IMR-90 (cell line): ENCODE data around the gene DICER1. TPM values are rescaled to one million over a fixed set of nuclear protein-coding genes. Genes with fewer than 3 reads are reported as not detected.

Source experiments
- ATAC-seq: fragments of 200-7000 bp; cut with Tn5 transposase; 2 replicates; pipeline ENCODE4 v1.9.1; 2020; ENCODE audit warnings: low read depth, mild to moderate bottlenecking, moderate library complexity
- BruUV-seq: library from RNA; stranded (reverse); fragments of 400-500 nt; replicated peaks from 2 replicates; lab custom pipeline; 2021; lab: Mats Ljungman, UMichigan
- CTCF ChIA-PET: fragments of 300-600 bp; formaldehyde crosslinking; extraction: SDS; loops from one replicate; lab custom pipeline; 2021; ENCODE audit warnings: antibody characterized with exemption; lab: Yijun Ruan, JAX
- POLR2A ChIA-PET: fragments of 300-600 bp; sonication (Branson Sonifier 250); formaldehyde crosslinking; loops from one replicate; lab custom pipeline; 2022; ENCODE audit warnings: antibody characterized with exemption; ENCODE audit not compliant: unreplicated experiment; lab: Charles Lee
- DNase-seq: peaks from one replicate; pipeline ENCODE4 v3.0.0; 2013
- H2AFZ ChIP-seq: replicated peaks from 2 replicates; pipeline ENCODE3; 2013; ENCODE audit warnings: low read length, mild to moderate bottlenecking; ENCODE audit not compliant: poor library complexity
- H2AK5ac ChIP-seq: 2 replicates; pipeline ENCODE4 v1.6.1; 2013; ENCODE audit warnings: low read depth, low read length, inconsistent platforms
- H2AK9ac ChIP-seq: replicated peaks from 2 replicates; pipeline ENCODE3; 2013; ENCODE audit warnings: mild to moderate bottlenecking, low read depth, low read length, moderate library complexity; ENCODE audit not compliant: poor library complexity
- H2BK120ac ChIP-seq: 2 replicates; pipeline ENCODE4 v1.6.1; 2013; ENCODE audit warnings: low read depth, low read length, inconsistent platforms
- H2BK15ac ChIP-seq: 3 replicates; pipeline ENCODE4 v1.6.1; 2013; ENCODE audit warnings: low read depth, low read length, inconsistent platforms
- H2BK20ac ChIP-seq: 2 replicates; pipeline ENCODE4 v1.6.1; 2013; ENCODE audit warnings: low read depth, mild to moderate bottlenecking, inconsistent platforms, low read length, moderate library complexity
- H2BK5ac ChIP-seq: 2 replicates; pipeline ENCODE4 v1.6.1; 2013; ENCODE audit warnings: mild to moderate bottlenecking, low read depth, low read length, inconsistent platforms; ENCODE audit not compliant: poor library complexity, severe bottlenecking
- H3K14ac ChIP-seq: replicated peaks from 2 replicates; pipeline ENCODE4 v1.6.1; 2013; ENCODE audit warnings: low read depth, low read length, inconsistent platforms
- H3K18ac ChIP-seq: 2 replicates; pipeline ENCODE4 v1.6.1; 2013; ENCODE audit warnings: low read depth, low read length, control low read depth
- H3K23ac ChIP-seq: 2 replicates; pipeline ENCODE4 v1.6.1; 2013; ENCODE audit warnings: low read depth, low read length, inconsistent platforms
- H3K27ac ChIP-seq: 2 replicates; pipeline ENCODE4 v1.5.1; 2013; ENCODE audit warnings: mild to moderate bottlenecking, control low read depth, low read length; ENCODE audit not compliant: insufficient read depth
- H3K27me3 ChIP-seq: 2 replicates; pipeline ENCODE4 v1.6.1; 2013; ENCODE audit warnings: low read length; ENCODE audit not compliant: control insufficient read depth, insufficient read depth
- H3K36me3 ChIP-seq: 2 replicates; pipeline ENCODE4 v1.6.1; 2013; ENCODE audit warnings: low read length, mixed read lengths; ENCODE audit not compliant: control insufficient read depth, insufficient read depth
- H3K4ac ChIP-seq: 2 replicates; pipeline ENCODE4 v1.6.1; 2013; ENCODE audit warnings: low read depth, low read length, inconsistent platforms
- H3K4me1 ChIP-seq: 2 replicates; pipeline ENCODE4 v1.6.1; 2013; ENCODE audit warnings: low read length, mixed read lengths; ENCODE audit not compliant: control insufficient read depth, insufficient read depth
- H3K4me2 ChIP-seq: 2 replicates; pipeline ENCODE4 v1.6.1; 2013; ENCODE audit warnings: low read depth, mild to moderate bottlenecking, control low read depth, low read length, moderate library complexity
- H3K4me3 ChIP-seq: 2 replicates; pipeline ENCODE4 v1.5.1; 2013; ENCODE audit warnings: low read depth, mild to moderate bottlenecking, control low read depth, low read length, moderate library complexity; ENCODE audit not compliant: insufficient read depth
- H3K56ac ChIP-seq: 2 replicates; pipeline ENCODE4 v1.6.1; 2013; ENCODE audit warnings: low read length, inconsistent platforms; ENCODE audit not compliant: insufficient read depth; ENCODE audit errors: extremely low read depth
- H3K79me1 ChIP-seq, 2 experiments: 2 replicates each; pipeline ENCODE4 v1.6.1; 2013; ENCODE audit warnings: low read length in 2 of 2, inconsistent platforms in 1 of 2, low read depth in 1 of 2
- H3K9ac ChIP-seq: 2 replicates; pipeline ENCODE4 v1.6.1; 2013; ENCODE audit warnings: low read depth, low read length, control low read depth
- H3K9me1 ChIP-seq: 2 replicates; pipeline ENCODE4 v1.6.1; 2013; ENCODE audit warnings: low read length, inconsistent platforms; ENCODE audit not compliant: insufficient read depth
- H3K9me3 ChIP-seq: 2 replicates; pipeline ENCODE4 v1.6.1; 2013; ENCODE audit warnings: low read length; ENCODE audit not compliant: control insufficient read depth, insufficient read depth
- H4K20me1 ChIP-seq: 2 replicates; pipeline ENCODE4 v1.6.1; 2013; ENCODE audit warnings: low read length, inconsistent platforms; ENCODE audit not compliant: insufficient read depth
- H4K5ac ChIP-seq: 2 replicates; pipeline ENCODE4 v1.6.1; 2013; ENCODE audit warnings: mild to moderate bottlenecking, low read depth, low read length, control low read depth
- H4K8ac ChIP-seq, 2 experiments: 2 replicates each; pipeline ENCODE4 v1.6.1; 2013; ENCODE audit warnings: low read depth in 2 of 2, low read length in 2 of 2, control low read depth in 1 of 2, inconsistent platforms in 1 of 2
- H4K91ac ChIP-seq: 2 replicates; pipeline ENCODE4 v1.6.1; 2013; ENCODE audit warnings: low read depth, low read length, inconsistent platforms; ENCODE audit not compliant: insufficient read depth
- CEBPB ChIP-seq: IDR thresholded peaks from 2 replicates; pipeline ENCODE4 v1.6.1; 2012; ENCODE audit warnings: low read depth, low read length, improper control_type of control experiment
- MAZ ChIP-seq: IDR thresholded peaks from 2 replicates; pipeline ENCODE4 v1.6.1; 2012; ENCODE audit warnings: low read depth, mild to moderate bottlenecking, low read length, improper control_type of control experiment, moderate library complexity, borderline replicate concordance
- RAD21 ChIP-seq: IDR thresholded peaks from 2 replicates; pipeline ENCODE4 v1.6.1; 2012; ENCODE audit warnings: low read length, improper control_type of control experiment
- RCOR1 ChIP-seq: IDR thresholded peaks from 2 replicates; pipeline ENCODE4 v1.6.1; 2012; ENCODE audit warnings: mild to moderate bottlenecking, low read length, improper control_type of control experiment; ENCODE audit not compliant: insufficient replicate concordance
- RFX5 ChIP-seq: IDR thresholded peaks from 2 replicates; pipeline ENCODE4 v1.8.0; 2012; ENCODE audit warnings: low read depth, mild to moderate bottlenecking, low read length, moderate library complexity
- SMC3 ChIP-seq: fragments of 150-350 bp; IDR thresholded peaks from 2 replicates; pipeline ENCODE4 v1.6.1; 2016; ENCODE audit warnings: low read depth, mild to moderate bottlenecking, antibody characterized with exemption, low read length, moderate library complexity
- WGBS, 2 experiments: methylation state at CpG; one replicate each; pipeline versions ENCODE4 v1.1.5 to v1.1.7; 2013; ENCODE audit warnings: missing lambda C conversion rate in 2 of 2; ENCODE audit not compliant: insufficient read length in 1 of 2; ENCODE audit errors: extremely low coverage in 2 of 2; 5-methylcytosine and 5-hydroxymethylcytosine counted together
- dilution Hi-C: fragments of 300-500 bp; cut with HindIII; formaldehyde crosslinking; loops from one replicate; pipeline ENCODE4 v1.14.3; 2018; ENCODE audit warnings: low sequenced_read_pairs; ENCODE audit not compliant: unreplicated experiment
- in situ Hi-C: fragments of 300-500 bp; cut with MboI; formaldehyde crosslinking; loops from 3 replicates; pipeline ENCODE4 v1.14.3; 2019; ENCODE audit warnings: low sequenced_read_pairs, inconsistent platforms, mixed read lengths
- intact Hi-C: fragments of 100-400 bp; cut with micrococcal nuclease; formaldehyde crosslinking; loops from 2 replicates; pipeline ENCODE4 v1.10.0; 2022
- polyA plus RNA-seq, 3 experiments: library from polyadenylated mRNA; depleted of rRNA; stranded (reverse); fragments of >200 nt; gene quantifications; 2 replicates each; pipeline ENCODE4 v1.2.3, GENCODE V29; 2012; ENCODE audit warnings: low replicate concordance in 1 of 3
- total RNA-seq: library from RNA; depleted of rRNA; stranded (reverse); fragments of >200 nt; gene quantifications from 2 replicates; pipeline ENCODE4 v1.2.3, GENCODE V29; 2012

DICER1 gene
- total and polyA plus RNA-seq, 2 of the 4 experiments (the other 2 are of a cell fraction): 9.7 to 49.5 TPM

DNA sequence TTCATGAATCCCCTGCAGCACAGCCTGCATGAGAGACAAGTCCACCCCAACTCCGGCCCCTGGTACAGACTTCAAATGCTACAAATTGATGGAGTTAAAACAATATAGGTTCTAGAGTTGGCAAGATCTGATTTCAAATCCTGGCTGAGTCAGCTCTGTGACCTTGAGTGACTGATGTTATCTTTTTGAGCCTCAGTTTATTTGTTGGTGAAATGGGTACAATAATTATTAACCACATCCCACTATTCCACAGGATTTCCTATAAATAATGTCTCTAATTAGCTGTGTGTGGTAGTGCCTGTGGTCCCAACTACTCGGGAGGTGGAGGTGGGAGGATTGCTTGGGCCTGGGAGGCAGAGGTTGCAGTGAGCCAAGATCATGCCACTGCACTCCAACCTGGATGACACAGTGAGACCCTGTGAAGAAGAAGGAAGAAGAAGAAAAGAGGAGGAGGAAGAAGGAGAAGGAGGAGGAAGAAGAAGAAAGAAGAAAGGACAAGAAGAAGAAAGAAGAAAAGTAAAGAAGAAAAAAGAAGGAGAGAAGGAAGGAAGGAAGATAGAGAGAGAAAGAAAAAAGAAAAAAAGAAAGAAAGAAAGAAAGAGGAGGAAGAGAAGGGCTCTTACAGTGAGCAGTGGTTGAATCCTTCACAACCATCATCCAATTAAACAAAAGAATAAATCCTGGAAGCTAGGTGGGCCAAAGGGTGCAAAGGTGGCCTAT is 39.7 kb upstream of the DICER1 start:
- Histone ChIP-seq H2AK9ac (no peak overlapping the region), H2BK15ac (no peak overlapping the region), H3K18ac (no peak overlapping the region), H3K4me3 (no peak overlapping the region), H3K23ac (no peak overlapping the region), H2BK20ac (no peak overlapping the region), H3K4me1 (no peaks in the 10 kb centered on the region), H3K9me1 (no peaks in the 10 kb centered on the region), H3K36me3 (no peaks in the 10 kb centered on the region), H4K5ac (no peak overlapping the region), H4K91ac (no peak overlapping the region), H3K79me1 (no peaks in the 10 kb centered on the region), H2BK120ac (no peak overlapping the region), H3K56ac (no peak overlapping the region), H3K4me2 (no peak overlapping the region), H2BK5ac (no peak overlapping the region), H4K20me1 (no peaks in the 10 kb centered on the region), H3K9ac (no peak overlapping the region), H3K27me3 (no peaks in the 10 kb centered on the region; the same call in 1 of the 2 replicates), H3K9me3 (no peaks in the 10 kb centered on the region), H3K14ac (no peak overlapping the region), H4K8ac (no peak overlapping the region), H2AK5ac (no peak overlapping the region), H3K4ac (no peak overlapping the region), H2AFZ (peak overlapping the region; percentile 37), H3K27ac (no peak overlapping the region)
- ChIA-PET POLR2A (no interaction called here), CTCF (interaction anchor here (0.6 kb wide), 1 partner anchor 36 kb away, joined by 3 read pairs; no protein-coding TSS in a partner anchor)
- WGBS, 2 experiments: 80% methylated on average over 1 of the region's 2 CpGs; no CpG with 5 or more reads in 1 of the 2 experiments
- DNase-seq (no peak), ATAC-seq (no peak)
- no peak for TF ChIP-seq MAZ
- no peak for TF ChIP-seq RAD21
- TF ChIP-seq SMC3: no peak
- TF ChIP-seq RCOR1: no peak
- no peak for TF ChIP-seq RFX5
- no peak for TF ChIP-seq CEBPB
- dilution Hi-C loops: no loop called here
- in situ Hi-C loops: no loop called here
- no TSS peak for BruUV-seq
- intact Hi-C loops: loop anchor here (10.0 kb wide), 1 partner anchor 512 kb away; no protein-coding TSS in a partner anchor
